GM21381 (cell line): ENCODE data around the gene KCNQ1.
A peak's percentile ranks its signal among the peaks of the same experiment; 100 is the strongest.

ENCODE experiments used
- ATAC-seq: cut with Tn5 transposase; IDR thresholded peaks from one replicate; pipeline ENCODE4 v1.9.1; 2021; ENCODE audit warnings: mild to moderate bottlenecking, moderate library complexity; ENCODE audit not compliant: unreplicated experiment

The KCNQ1 gene

GRCh38 chr11:2531277-2531986, 86.6 kb downstream of the KCNQ1 start:
- ATAC-seq, result no peak

GRCh38 chr11:2531987-2532703, 87.3 kb downstream of the KCNQ1 start:
- no peak for ATAC-seq

- ATAC-seq, result peak; percentile 57
Measured at GRCh38 chr11:2532704-2533586, 88.1 kb downstream of the KCNQ1 start.

- ATAC-seq, result no peak
Measured at GRCh38 chr11:2533587-2534133, 88.9 kb downstream of the KCNQ1 start.

- no peak for ATAC-seq
Measured at GRCh38 chr11:2534134-2534956, 89.5 kb downstream of the KCNQ1 start.

GRCh38 chr11:2534957-2535672, 90.3 kb downstream of the KCNQ1 start:
- ATAC-seq, result no peak

- ATAC-seq, result no peak
Measured at GRCh38 chr11:2535673-2536439, 91.0 kb downstream of the KCNQ1 start.

GRCh38 chr11:2536440-2536989, 91.7 kb downstream of the KCNQ1 start:
- ATAC-seq, result no peak

- ATAC-seq, result no peak
Measured at GRCh38 chr11:2537010-2537705, 92.3 kb downstream of the KCNQ1 start.

- no peak for ATAC-seq
Measured at GRCh38 chr11:2537896-2538724, 93.3 kb downstream of the KCNQ1 start.

- no peak for ATAC-seq
Measured at GRCh38 chr11:2538951-2539350, 94.1 kb downstream of the KCNQ1 start.

GRCh38 chr11:2539371-2540222, 94.8 kb downstream of the KCNQ1 start:
- ATAC-seq, result no peak

- ATAC-seq, result no peak
Measured at GRCh38 chr11:2540223-2540991, 95.6 kb downstream of the KCNQ1 start.

GRCh38 chr11:2540992-2541680, 96.3 kb downstream of the KCNQ1 start:
- ATAC-seq, result no peak

- ATAC-seq, result no peak
Measured at GRCh38 chr11:2541881-2542361, 97.1 kb downstream of the KCNQ1 start.
